H9 (cell line): ENCODE results near the gene FGF12. TPM values are rescaled to one million over a fixed set of nuclear protein-coding genes. Genes with fewer than 3 reads are reported as not detected.

Source experiments
- DNase-seq: peaks from one replicate; pipeline ENCODE4 v3.0.0-alpha.2; 2017
- H2AFZ ChIP-seq: one replicate; pipeline ENCODE4 v1.6.1; 2013; ENCODE audit warnings: mild to moderate bottlenecking, low read length, control low read depth, moderate library complexity
- H2AK5ac ChIP-seq: 2 replicates; pipeline ENCODE4 v1.6.1; 2013; ENCODE audit warnings: low read length, control low read depth, mixed read lengths; ENCODE audit not compliant: insufficient read length
- H2BK120ac ChIP-seq: one replicate; pipeline ENCODE4 v1.6.1; 2013; ENCODE audit warnings: low read depth, mild to moderate bottlenecking, low read length, control low read depth, inconsistent platforms; ENCODE audit not compliant: poor library complexity, severe bottlenecking
- H2BK12ac ChIP-seq: 2 replicates; pipeline ENCODE4 v1.6.1; 2013; ENCODE audit warnings: low read length, control low read depth, mixed read lengths, low read depth; ENCODE audit not compliant: insufficient read length
- H2BK15ac ChIP-seq: 2 replicates; pipeline ENCODE4 v1.6.1; 2013; ENCODE audit warnings: low read depth, low read length, control low read depth
- H2BK20ac ChIP-seq: one replicate; pipeline ENCODE4 v1.6.1; 2013; ENCODE audit warnings: low read depth, mild to moderate bottlenecking, low read length, control low read depth, inconsistent platforms; ENCODE audit not compliant: poor library complexity, severe bottlenecking
- H2BK5ac ChIP-seq: 2 replicates; pipeline ENCODE4 v1.6.1; 2013; ENCODE audit warnings: low read length, control low read depth, mixed read lengths; ENCODE audit not compliant: insufficient read length
- H3K14ac ChIP-seq: 2 replicates; pipeline ENCODE4 v1.6.1; 2013; ENCODE audit warnings: low read length, control low read depth; ENCODE audit not compliant: insufficient read depth
- H3K18ac ChIP-seq: 2 replicates; pipeline ENCODE4 v1.6.1; 2013; ENCODE audit warnings: low read depth, mild to moderate bottlenecking, mixed read lengths, low read length, control low read depth; ENCODE audit not compliant: insufficient read length
- H3K23ac ChIP-seq: 2 replicates; pipeline ENCODE4 v1.6.1; 2013; ENCODE audit warnings: low read length, control low read depth, mixed read lengths, low read depth; ENCODE audit not compliant: insufficient read length
- H3K23me2 ChIP-seq: 2 replicates; pipeline ENCODE4 v1.6.1; 2013; ENCODE audit warnings: low read depth, mild to moderate bottlenecking, mixed read lengths, low read length, control low read depth; ENCODE audit not compliant: insufficient read length, poor library complexity, severe bottlenecking
- H3K27ac ChIP-seq: 2 replicates; pipeline ENCODE4 v1.5.1; 2013; ENCODE audit warnings: low read length, control low read depth, mixed read lengths, low read depth; ENCODE audit not compliant: insufficient read length
- H3K27me3 ChIP-seq: 2 replicates; pipeline ENCODE4 v1.6.1; 2013; ENCODE audit warnings: low read length, control low read depth, inconsistent platforms; ENCODE audit not compliant: insufficient read depth
- H3K4ac ChIP-seq: 2 replicates; pipeline ENCODE4 v1.6.1; 2013; ENCODE audit warnings: low read depth, mild to moderate bottlenecking, control low read depth, inconsistent platforms, low read length, moderate library complexity
- H3K4me1 ChIP-seq: 2 replicates; pipeline ENCODE4 v1.6.1; 2013; ENCODE audit warnings: low read length, control low read depth, inconsistent platforms; ENCODE audit not compliant: insufficient read depth
- H3K4me2 ChIP-seq: 2 replicates; pipeline ENCODE4 v1.6.1; 2013; ENCODE audit warnings: low read length, control low read depth, mixed read lengths; ENCODE audit not compliant: insufficient read length, insufficient read depth
- H3K56ac ChIP-seq: 2 replicates; pipeline ENCODE4 v1.6.1; 2013; ENCODE audit warnings: low read depth, mild to moderate bottlenecking, mixed read lengths, low read length, control low read depth; ENCODE audit not compliant: insufficient read length
- H3K79me1 ChIP-seq: 2 replicates; pipeline ENCODE4 v1.6.1; 2013; ENCODE audit warnings: low read depth, mild to moderate bottlenecking, moderate library complexity, low read length, control low read depth, inconsistent platforms; ENCODE audit not compliant: insufficient read depth, poor library complexity, severe bottlenecking
- H3K79me2 ChIP-seq: 2 replicates; pipeline ENCODE4 v1.6.1; 2013; ENCODE audit warnings: low read length, control low read depth, inconsistent platforms; ENCODE audit not compliant: insufficient read depth
- H3K9ac ChIP-seq: 2 replicates; pipeline ENCODE4 v1.6.1; 2013; ENCODE audit warnings: low read length, control low read depth, mixed read lengths; ENCODE audit not compliant: insufficient read length; ENCODE audit errors: extremely low read depth
- H3K9me3 ChIP-seq: one replicate; pipeline ENCODE4 v1.6.1; 2013; ENCODE audit warnings: low read depth, low read length, inconsistent platforms; ENCODE audit not compliant: control insufficient read depth
- H3T11ph ChIP-seq: one replicate; pipeline ENCODE4 v1.6.1; 2013; ENCODE audit warnings: mild to moderate bottlenecking, low read length, control low read depth, inconsistent platforms
- H4K20me1 ChIP-seq: one replicate; pipeline ENCODE4 v1.6.1; 2013; ENCODE audit not compliant: control insufficient read depth, insufficient read length, insufficient read depth
- H4K5ac ChIP-seq: 2 replicates; pipeline ENCODE4 v1.6.1; 2013; ENCODE audit warnings: low read depth, mild to moderate bottlenecking, mixed read lengths, low read length, control low read depth; ENCODE audit not compliant: insufficient read length
- H4K8ac ChIP-seq: replicated peaks from 2 replicates; pipeline ENCODE4 v1.6.1; 2013; ENCODE audit warnings: low read length, control low read depth, mixed read lengths, low read depth; ENCODE audit not compliant: insufficient read length
- H4K91ac ChIP-seq: 2 replicates; pipeline ENCODE4 v1.6.1; 2013; ENCODE audit warnings: low read depth, mild to moderate bottlenecking, moderate library complexity, mixed read lengths, low read length, control low read depth; ENCODE audit not compliant: insufficient read length
- H3K27ac Mint-ChIP-seq, 3 experiments: 2 replicates in 2 of 3; 3 replicates in 1 of 3; pipeline ENCODE4 v1.8.0; 2020 to 2021; ENCODE audit warnings: mixed read lengths in 3 of 3, mild to moderate bottlenecking in 1 of 3, moderate library complexity in 1 of 3
- H3K27me3 Mint-ChIP-seq: 2 replicates; pipeline ENCODE4 v1.8.0; 2021; ENCODE audit warnings: low read depth, mild to moderate bottlenecking, moderate library complexity, mixed read lengths
- H3K36me3 Mint-ChIP-seq, 3 experiments: 2 replicates in 2 of 3; 3 replicates in 1 of 3; pipeline ENCODE4 v1.8.0; 2020 to 2021; ENCODE audit warnings: low read depth in 3 of 3, mixed read lengths in 3 of 3; ENCODE audit not compliant: insufficient read depth in 1 of 3
- H3K4me1 Mint-ChIP-seq, 2 experiments: 2 replicates each; pipeline ENCODE4 v1.8.0; 2020; ENCODE audit warnings: mixed read lengths in 2 of 2
- H3K4me3 Mint-ChIP-seq, 2 experiments: 2 replicates in 1 of 2; 3 replicates in 1 of 2; pipeline ENCODE4 v1.8.0; 2020 to 2021; ENCODE audit warnings: mild to moderate bottlenecking in 2 of 2, mixed read lengths in 2 of 2, moderate library complexity in 1 of 2
- H3K9me3 Mint-ChIP-seq, 2 experiments: 2 replicates in 1 of 2; 3 replicates in 1 of 2; pipeline ENCODE4 v1.8.0; 2020; ENCODE audit warnings: mild to moderate bottlenecking in 2 of 2, mixed read lengths in 2 of 2, moderate library complexity in 1 of 2
- CTCF ChIP-seq: fragments of 200-600 bp; sonication (generic); conservative IDR thresholded peaks from 3 replicates; pipeline ENCODE4 v1.8.0; 2021; ENCODE audit warnings: antibody characterized with exemption, mild to moderate bottlenecking
- WGBS: extraction: QIAGEN DNeasy Blood & Tissue Kit; methylation state at CpG from one replicate; pipeline ENCODE4 v1.1.7; 2013; ENCODE audit warnings: missing lambda C conversion rate, low lambda C conversion rate, mixed read lengths; ENCODE audit not compliant: insufficient read length; ENCODE audit errors: extremely low coverage; 5-methylcytosine and 5-hydroxymethylcytosine counted together
- total RNA-seq: library from RNA; stranded (reverse); gene quantifications from 2 replicates; pipeline ENCODE4 v1.2.1, GENCODE V29; 2021

Gene FGF12
- total RNA-seq, 1 experiment from 2014 or later, result 5.6 TPM

GRCh38 chr3:192621909-192622308 is 105.4 kb downstream of the FGF12 start:
- H3K27me3 ChIP-seq, result no peaks in the 10 kb centered on the region
- Mint-ChIP-seq H3K36me3 (no peaks in the 10 kb centered on the region), H3K4me3 (no peak overlapping the region), H3K27me3 (no peaks in the 10 kb centered on the region), H3K4me1 (peaks cover 6 to 8% of the 10 kb centered on the region in 2 experiments), H3K9me3 (no peaks in the 10 kb centered on the region), H3K27ac (no peak overlapping the region)
- H4K5ac ChIP-seq, result no peak overlapping the region
- no peaks in the 10 kb centered on the region for H3K9me3 ChIP-seq
- H3K23ac ChIP-seq, result no peak overlapping the region
- no peak overlapping the region for H4K8ac ChIP-seq
- no peak overlapping the region for H3K18ac ChIP-seq
- no peak overlapping the region for H2AFZ ChIP-seq
- no peak overlapping the region for H2BK5ac ChIP-seq
- TF ChIP-seq CTCF, result no peak
- H2BK12ac ChIP-seq, result no peak overlapping the region
- H3T11ph ChIP-seq, result no peak overlapping the region
- DNase-seq, result no peak
- H3K79me1 ChIP-seq, result no peaks in the 10 kb centered on the region
- no peak overlapping the region for H2BK15ac ChIP-seq
- H4K91ac ChIP-seq, result no peak overlapping the region
- H3K23me2 ChIP-seq, result no peaks in the 10 kb centered on the region
- no peak overlapping the region for H3K9ac ChIP-seq
- WGBS, result no CpG with 5 or more reads among the region's 3 CpGs
- H2BK120ac ChIP-seq, result no peak overlapping the region
- H3K56ac ChIP-seq, result no peak overlapping the region
- no peak overlapping the region for H3K14ac ChIP-seq
- no peak overlapping the region for H3K4me2 ChIP-seq
- H2BK20ac ChIP-seq, result no peak overlapping the region
- no peak overlapping the region for H3K4ac ChIP-seq
- no peaks in the 10 kb centered on the region for H4K20me1 ChIP-seq
- H3K79me2 ChIP-seq, result no peaks in the 10 kb centered on the region
- H3K27ac ChIP-seq, result no peak overlapping the region
- no peaks in the 10 kb centered on the region; the same call in 1 of the 2 replicates for H3K4me1 ChIP-seq
- no peak overlapping the region for H2AK5ac ChIP-seq
